Measurements from ENCODE around the gene IP6K2.
"Not testable (repeated sequence)": the region's sequence is repeated elsewhere in the genome, so short reads cannot be mapped to it uniquely, and the experiment has no call there.

DNA sequence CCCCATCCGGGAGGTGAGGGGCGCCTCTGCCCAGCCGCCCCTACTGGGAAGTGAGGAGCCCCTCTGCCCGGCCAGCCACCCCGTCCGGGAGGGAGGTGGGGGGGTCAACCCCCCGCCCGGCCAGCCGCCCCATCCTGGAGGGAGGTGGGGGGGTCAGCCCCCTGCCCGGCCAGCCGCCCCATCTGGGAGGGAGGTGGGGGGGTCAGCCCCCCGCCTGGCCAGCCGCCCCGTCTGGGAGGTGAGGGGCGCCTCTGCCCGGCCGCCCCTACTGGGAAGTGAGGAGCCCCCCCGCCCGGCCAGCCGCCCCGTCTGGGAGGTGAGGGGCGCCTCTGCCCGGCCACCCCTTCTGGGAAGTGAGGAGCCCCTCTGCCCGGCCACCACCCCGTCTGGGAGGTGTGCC is 17.5 kb upstream of the IP6K2 start:
- TF ChIP-seq, protein P1, sequence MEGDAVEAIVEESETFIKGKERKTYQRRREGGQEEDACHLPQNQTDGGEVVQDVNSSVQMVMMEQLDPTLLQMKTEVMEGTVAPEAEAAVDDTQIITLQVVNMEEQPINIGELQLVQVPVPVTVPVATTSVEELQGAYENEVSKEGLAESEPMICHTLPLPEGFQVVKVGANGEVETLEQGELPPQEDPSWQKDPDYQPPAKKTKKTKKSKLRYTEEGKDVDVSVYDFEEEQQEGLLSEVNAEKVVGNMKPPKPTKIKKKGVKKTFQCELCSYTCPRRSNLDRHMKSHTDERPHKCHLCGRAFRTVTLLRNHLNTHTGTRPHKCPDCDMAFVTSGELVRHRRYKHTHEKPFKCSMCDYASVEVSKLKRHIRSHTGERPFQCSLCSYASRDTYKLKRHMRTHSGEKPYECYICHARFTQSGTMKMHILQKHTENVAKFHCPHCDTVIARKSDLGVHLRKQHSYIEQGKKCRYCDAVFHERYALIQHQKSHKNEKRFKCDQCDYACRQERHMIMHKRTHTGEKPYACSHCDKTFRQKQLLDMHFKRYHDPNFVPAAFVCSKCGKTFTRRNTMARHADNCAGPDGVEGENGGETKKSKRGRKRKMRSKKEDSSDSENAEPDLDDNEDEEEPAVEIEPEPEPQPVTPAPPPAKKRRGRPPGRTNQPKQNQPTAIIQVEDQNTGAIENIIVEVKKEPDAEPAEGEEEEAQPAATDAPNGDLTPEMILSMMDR (IDR thresholded peaks at IDR 0.05): not testable (repeated sequence)
- not testable (repeated sequence) for TF ChIP-seq POLR2A (IDR thresholded peaks at IDR 0.05)
